ENCODE measurements around the gene LENEP. TPM values are rescaled to one million over a fixed set of nuclear protein-coding genes. Genes with fewer than 3 reads are reported as not detected.
A peak's percentile ranks its signal among the peaks of the same experiment; 100 is the strongest.

Gene LENEP
- total RNA-seq, 1 donor from 2014 or later: not detected

- peaks cover 82% of the 10 kb centered on the region for H3K4me1 ChIP-seq
- intact Hi-C loops (cut with DNase I): loop anchor here (2.0 to 5.0 kb wide), 2 partner anchors 15 to 53 kb away; partner anchors contain the start of gene PYGO2
- H3K36me3 ChIP-seq: peaks cover 0 to 12% of the 10 kb centered on the region in 2 donors
Measured at GRCh38 chr1:155015527-155016230, 22.3 kb downstream of the LENEP start.

GRCh38 chr1:155016231-155016831, 22.9 kb downstream of the LENEP start:
- H3K36me3 ChIP-seq: peaks cover 0 to 12% of the 10 kb centered on the region in 2 donors
- peaks cover 75% of the 10 kb centered on the region for H3K4me1 ChIP-seq
- TF ChIP-seq CTCF (IDR thresholded peaks at IDR 0.05): no peak
- no peak for TF ChIP-seq POLR2AphosphoS5 (IDR thresholded peaks at IDR 0.05; ENCODE audit: insufficient read depth in 1 of 2, low read depth in 1 of 2)
- TF ChIP-seq POLR2A (IDR thresholded peaks at IDR 0.05): no peak
- H3K27ac ChIP-seq: peak overlapping the region; percentile 99
- DNase-seq (ENCODE audit: extremely low spot score in 2 of 2): no peak
- H3K4me3 ChIP-seq: peak overlapping the region in 1 of 2 donors; percentile 54
- no peaks in the 10 kb centered on the region for H3K9me3 ChIP-seq
- H3K27me3 ChIP-seq: no peaks in the 10 kb centered on the region
- intact Hi-C loops (cut with DNase I): loop anchor here (2.0 to 5.0 kb wide), 2 partner anchors 16 to 54 kb away; partner anchors contain the start of gene PYGO2

More at GRCh38 chr1:155015527-155016230, 22.3 kb downstream of the LENEP start:
- peak overlapping the region; percentile 99 for H3K27ac ChIP-seq
- no peak for DNase-seq (ENCODE audit: extremely low spot score in 2 of 2)
- no peak for TF ChIP-seq CTCF (IDR thresholded peaks at IDR 0.05)
- TF ChIP-seq POLR2A (IDR thresholded peaks at IDR 0.05): no peak
- no peak for TF ChIP-seq POLR2AphosphoS5 (IDR thresholded peaks at IDR 0.05; ENCODE audit: insufficient read depth in 1 of 2, low read depth in 1 of 2)
- H3K27me3 ChIP-seq: no peaks in the 10 kb centered on the region
- H3K9me3 ChIP-seq: no peaks in the 10 kb centered on the region
- no peak overlapping the region for H3K4me3 ChIP-seq

GRCh38 chr1:155017041-155017945, 23.9 kb downstream of the LENEP start:
- intact Hi-C loops (cut with DNase I): loop anchor here (2.0 to 5.0 kb wide), 2 partner anchors 16 to 55 kb away; partner anchors contain the start of gene PYGO2
- Histone ChIP-seq H3K27ac (peak overlapping the region; percentile 99), H3K36me3 (peaks cover 0 to 12% of the 10 kb centered on the region in 2 donors), H3K9me3 (no peaks in the 10 kb centered on the region), H3K27me3 (no peaks in the 10 kb centered on the region), H3K4me3 (peak overlapping the region; percentile 34 to 54), H3K4me1 (peaks cover 66% of the 10 kb centered on the region)
- peak in 1 of 2 donors; percentile 97 for DNase-seq (ENCODE audit: extremely low spot score in 2 of 2)
- TF ChIP-seq POLR2A (IDR thresholded peaks at IDR 0.05): peak in 1 of 2 donors; percentile 16
- TF ChIP-seq POLR2AphosphoS5 (IDR thresholded peaks at IDR 0.05; ENCODE audit: insufficient read depth in 1 of 2, low read depth in 1 of 2): peak; percentile 74 to 99
- TF ChIP-seq CTCF (IDR thresholded peaks at IDR 0.05): peak; percentile 95 to 98 (median 98)

GRCh38 chr1:155017946-155018316, 24.5 kb downstream of the LENEP start:
- H3K9me3 ChIP-seq: no peaks in the 10 kb centered on the region
- peak overlapping the region; percentile 99 for H3K27ac ChIP-seq
- H3K36me3 ChIP-seq: peaks cover 0 to 12% of the 10 kb centered on the region in 2 donors
- TF ChIP-seq POLR2AphosphoS5 (IDR thresholded peaks at IDR 0.05; ENCODE audit: insufficient read depth in 1 of 2, low read depth in 1 of 2) (no peak), POLR2A (IDR thresholded peaks at IDR 0.05) (no peak), CTCF (IDR thresholded peaks at IDR 0.05) (no peak)
- no peak for DNase-seq (ENCODE audit: extremely low spot score in 2 of 2)
- H3K4me3 ChIP-seq: peak overlapping the region; percentile 34 to 54
- H3K27me3 ChIP-seq: no peaks in the 10 kb centered on the region
- intact Hi-C loops (cut with DNase I): loop anchor here (2.0 to 5.0 kb wide), 2 partner anchors 17 to 56 kb away; partner anchors contain the start of gene PYGO2
- peaks cover 59% of the 10 kb centered on the region for H3K4me1 ChIP-seq

Measured in vagina (tissue), 2 donors.